ENCODE results near the gene SYMPK.

GRCh38 chr19:45786533-45786894 is 76.4 kb downstream of the SYMPK start:
- TF ChIP-seq CTCF (conservative IDR thresholded peaks at IDR 0.05; ENCODE audit: low read length) (no peak), EZH2phosphoT487 (IDR thresholded peaks at IDR 0.05; ENCODE audit: borderline replicate concordance, low read depth, low read length) (no peak)

Data from OCI-LY7 (cell line).